Right ventricle myocardium inferior (tissue), 1 donor: ENCODE data around the gene CLEC11A. TPM values are rescaled to one million over a fixed set of nuclear protein-coding genes. Genes with fewer than 3 reads are reported as not detected.

Experiments used
- ATAC-seq: fragments of 200-7000 bp; cut with Tn5 transposase; one replicate; pipeline ENCODE4 v1.9.1; 2020; ENCODE audit warnings: mild to moderate bottlenecking, moderate library complexity
- DNase-seq: peaks from one replicate; pipeline ENCODE4 v3.0.0; 2021; ENCODE audit errors: missing footprints
- intact Hi-C: fragments of 100-400 bp; cut with DNase I; formaldehyde crosslinking; loops from one replicate; pipeline ENCODE4 v1.11.0; 2022
- total RNA-seq: library from RNA; stranded (reverse); fragmentation: NEBNext Ultra II Directional; extraction: Animal tissue kit (Norgen Biotek cat#: 25700); gene quantifications from one replicate; pipeline ENCODE4 v1.2.1, GENCODE V29; 2021
- donor health status: DM: no; HTN: yes; CAD: no; lungs with severe emphysema.

The CLEC11A gene
- total RNA-seq, 1 donor from 2014 or later, result 4.0 TPM

DNA sequence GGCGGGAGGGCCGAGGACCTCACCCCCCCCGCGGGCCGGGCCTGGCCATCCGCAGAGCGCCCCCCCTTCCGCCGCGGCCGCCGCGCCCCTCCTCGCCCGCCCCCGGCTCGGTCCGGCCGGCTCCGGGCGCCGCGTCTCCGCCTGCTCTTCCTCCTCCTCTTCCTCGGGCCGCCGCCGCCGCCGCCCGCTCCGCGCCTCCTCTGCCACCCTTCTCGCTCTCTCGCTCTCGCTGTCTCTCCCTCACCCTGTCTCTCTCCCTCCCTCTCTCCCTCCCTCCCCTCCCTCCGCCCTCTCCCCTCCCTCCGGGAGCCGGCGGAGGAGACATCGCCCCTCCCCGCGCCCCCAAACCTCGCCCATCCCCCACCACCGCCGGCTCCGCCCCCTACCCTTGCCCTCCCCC is 3.6 kb upstream of the CLEC11A start, which contains the start of gene SHANK1:
TSS of gene SHANK1 (minus strand) at position 237 of the 400 bp plus-strand sequence. CDS start 2,883 bp downstream, outside the sequence.
- ATAC-seq (no peak), DNase-seq (no peak)
- intact Hi-C loops, result no loop called here

DNA sequence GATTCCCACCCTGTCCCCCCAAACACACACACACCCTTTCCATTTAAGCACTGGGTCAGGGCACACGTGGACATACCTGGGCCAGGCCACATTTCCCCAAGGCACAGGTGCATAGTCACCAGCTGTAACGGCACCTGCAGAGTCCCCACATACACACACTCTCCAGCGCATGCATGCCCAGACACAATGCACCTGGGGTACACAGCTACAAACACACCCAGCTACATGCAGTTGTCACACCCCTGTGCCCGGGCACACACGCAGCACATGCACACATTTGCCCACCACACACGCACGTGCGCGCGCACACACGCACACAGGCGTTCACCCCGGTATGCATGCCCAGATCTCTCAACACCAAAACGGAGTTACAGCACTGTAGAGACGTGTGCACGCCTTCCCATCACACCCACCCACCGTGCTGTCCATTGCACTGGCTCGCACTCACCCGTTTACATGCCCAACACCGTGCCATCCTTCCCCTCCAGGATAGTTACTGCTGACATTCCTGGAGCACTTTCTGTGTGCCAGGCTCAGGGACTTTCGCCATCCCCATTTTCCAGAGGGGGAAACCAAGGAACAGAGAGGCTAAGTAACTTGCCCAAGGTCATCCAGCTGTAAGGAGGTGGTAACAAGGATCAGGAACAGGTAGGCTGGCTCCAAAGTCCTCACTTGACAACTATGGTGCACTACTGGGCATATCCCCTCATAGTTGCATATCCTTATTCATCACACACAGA is 2.8 kb upstream of the CLEC11A start:
- intact Hi-C loops, result no loop called here
- DNase-seq (no peak), ATAC-seq (no peak)

DNA sequence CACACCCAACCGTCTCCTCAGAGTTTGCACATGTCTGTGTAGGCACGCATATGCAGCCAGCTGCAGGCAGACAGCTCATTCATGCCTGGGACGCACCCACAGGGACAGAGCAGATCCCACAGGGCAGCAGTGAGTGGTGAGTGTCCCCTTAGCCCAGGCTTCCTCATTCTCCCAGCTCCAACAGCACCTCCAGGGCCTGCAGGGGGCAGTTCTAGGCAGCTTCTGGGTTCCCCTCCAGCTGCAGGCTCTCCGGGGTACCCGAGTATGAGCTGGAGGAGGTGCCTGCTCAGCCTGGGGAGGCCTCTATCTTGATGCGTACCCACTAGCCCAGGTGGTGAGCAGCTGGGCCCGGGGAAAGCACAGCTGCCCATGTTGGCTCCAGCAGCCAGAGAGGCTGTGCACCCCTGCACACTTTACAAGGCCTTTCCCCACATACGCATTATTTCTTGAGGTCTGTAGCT is 2.2 kb upstream of the CLEC11A start:
- intact Hi-C loops, result no loop called here
- DNase-seq, result no peak

DNA sequence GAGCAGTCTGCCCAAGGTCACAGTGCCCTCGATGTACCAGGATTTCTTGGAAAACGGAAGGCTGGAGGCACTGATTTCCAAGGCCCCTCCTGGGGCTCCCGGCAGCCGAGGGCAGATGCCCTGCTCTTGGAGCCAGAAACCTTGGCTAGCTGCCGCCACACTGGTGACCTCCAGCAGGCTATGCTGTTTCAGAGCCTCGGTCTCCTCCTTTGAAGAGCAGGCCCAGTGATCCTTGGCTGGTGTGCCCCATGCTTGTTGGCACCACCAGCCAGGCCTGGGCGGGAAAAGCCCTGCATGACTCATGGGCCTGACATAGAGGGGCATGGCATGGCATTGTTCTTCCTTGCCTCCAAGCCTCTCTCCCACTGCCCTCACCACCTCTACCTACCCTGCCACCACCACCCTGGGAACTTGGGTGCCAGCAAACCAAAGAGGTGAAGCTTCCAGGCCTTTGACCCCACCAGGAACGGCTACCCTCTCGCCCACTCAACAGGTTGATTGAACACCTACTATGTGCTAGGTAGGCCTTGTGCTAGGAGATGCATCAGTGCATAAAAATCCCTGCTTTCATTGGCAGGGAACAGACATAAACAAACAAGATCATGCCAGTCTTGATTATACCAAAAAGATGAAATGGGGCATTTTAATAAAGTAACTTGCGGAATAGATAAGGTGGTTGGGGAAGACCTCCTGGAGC is 1.6 kb upstream of the CLEC11A start:
- intact Hi-C loops, result no loop called here
- no peak for ATAC-seq
- DNase-seq, result no peak

More for the DNA sequence above, 2.2 kb upstream of the CLEC11A start:
- no peak for ATAC-seq

DNA sequence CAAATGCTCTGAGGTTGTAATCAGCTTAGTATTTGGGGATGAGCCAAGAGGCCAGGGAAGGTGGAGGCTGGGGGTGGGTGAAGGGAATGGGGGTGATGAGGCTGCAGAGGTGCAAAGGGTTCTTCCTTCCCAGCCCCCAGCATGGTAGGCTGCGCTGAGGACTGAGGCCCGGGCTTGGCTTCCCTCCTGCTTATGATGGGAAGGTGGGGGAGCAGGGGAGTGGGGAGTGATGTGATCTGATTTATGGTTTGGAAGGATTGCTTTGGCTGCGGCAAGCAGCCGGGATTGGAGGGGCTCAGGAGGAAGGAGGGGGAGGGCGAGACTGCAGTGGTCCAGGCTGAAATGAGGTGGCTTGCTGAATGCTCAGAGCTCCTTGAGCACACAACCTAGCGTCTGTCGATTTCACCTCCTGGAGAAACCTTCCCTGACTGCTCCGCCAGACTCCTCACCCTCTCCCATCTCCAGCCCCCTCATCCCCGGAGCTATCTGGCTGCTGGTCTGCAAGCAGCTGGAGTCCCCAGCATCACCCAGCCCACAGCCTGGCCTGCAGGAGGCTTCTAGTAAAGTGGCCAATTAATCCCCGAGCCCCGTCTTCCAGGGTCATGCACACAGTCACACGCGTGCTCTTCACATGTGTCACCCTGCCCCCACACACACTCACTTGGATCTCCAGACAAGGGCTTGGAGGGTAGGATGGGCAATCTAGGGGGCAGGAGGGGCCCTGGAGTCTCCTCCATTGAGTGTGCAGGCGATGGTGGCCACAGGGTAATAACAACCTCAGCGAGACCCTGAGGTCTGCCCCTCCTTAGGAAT is 757 bp upstream of the CLEC11A start:
- no peak for ATAC-seq

DNA sequence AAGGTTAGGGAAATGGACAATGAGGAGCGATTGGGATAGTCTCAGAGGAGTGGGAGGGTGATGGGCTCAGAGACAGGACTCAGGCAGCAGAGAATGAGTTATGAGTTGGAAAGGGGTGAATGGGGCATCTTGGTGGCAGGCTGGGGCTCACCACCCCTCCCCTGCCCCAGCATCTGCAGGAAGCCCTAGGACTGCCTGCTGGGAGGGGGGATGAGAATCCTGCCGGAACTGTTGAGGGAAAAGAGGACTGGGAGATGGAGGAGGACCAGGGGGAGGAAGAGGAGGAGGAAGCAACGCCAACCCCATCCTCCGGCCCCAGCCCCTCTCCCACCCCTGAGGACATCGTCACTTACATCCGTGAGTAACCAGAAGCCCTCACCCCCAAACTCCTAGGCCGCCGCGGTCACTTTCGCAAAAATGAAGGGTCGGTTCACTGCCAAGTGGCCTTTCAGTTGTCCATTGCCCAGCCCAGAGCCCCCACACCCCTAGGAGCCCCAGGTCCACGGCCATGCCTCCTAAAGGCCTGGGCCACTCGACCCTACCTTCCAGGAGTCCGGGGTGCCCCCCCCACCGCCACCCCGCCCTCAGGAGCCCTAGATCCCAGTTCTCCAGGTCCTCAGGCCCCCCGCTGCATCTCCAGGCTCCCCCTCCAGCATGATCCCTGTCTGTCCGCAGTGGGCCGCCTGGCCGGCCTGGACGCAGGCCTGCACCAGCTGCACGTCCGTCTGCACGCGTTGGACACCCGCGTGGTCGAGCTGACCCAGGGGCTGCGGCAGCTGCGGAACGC is 764 bp downstream of the CLEC11A start:
- ATAC-seq (no peak), DNase-seq (no peak)
- intact Hi-C loops, result no loop called here

More for the DNA sequence above, 757 bp upstream of the CLEC11A start:
- DNase-seq, result no peak
- intact Hi-C loops, result no loop called here

DNA sequence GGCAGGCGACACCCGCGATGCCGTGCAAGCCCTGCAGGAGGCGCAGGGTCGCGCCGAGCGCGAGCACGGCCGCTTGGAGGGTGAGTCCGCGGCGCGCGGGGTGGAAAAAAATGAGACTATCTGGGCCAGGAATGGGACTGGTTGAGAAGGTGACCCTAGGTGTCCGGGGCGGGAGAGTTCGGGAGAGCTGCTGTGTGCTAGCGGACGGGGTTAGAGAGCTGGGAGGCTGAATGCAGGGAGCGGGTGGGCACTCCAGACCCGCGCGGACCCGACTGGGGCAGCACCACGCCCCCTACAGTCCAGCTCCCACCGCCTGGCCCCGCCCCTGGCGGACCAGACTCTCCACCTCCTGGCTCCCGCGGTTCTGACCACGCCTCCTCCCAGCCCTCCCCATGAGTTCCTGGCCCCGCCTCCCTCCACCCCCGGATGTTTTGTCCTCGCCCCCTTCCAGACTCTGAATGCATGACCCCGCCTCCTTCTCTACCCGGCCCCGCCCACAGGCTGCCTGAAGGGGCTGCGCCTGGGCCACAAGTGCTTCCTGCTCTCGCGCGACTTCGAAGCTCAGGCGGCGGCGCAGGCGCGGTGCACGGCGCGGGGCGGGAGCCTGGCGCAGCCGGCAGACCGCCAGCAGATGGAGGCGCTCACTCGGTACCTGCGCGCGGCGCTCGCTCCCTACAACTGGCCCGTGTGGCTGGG is 1.5 kb downstream of the CLEC11A start:
- DNase-seq, result peak; percentile 99
- ATAC-seq, result peak; percentile 96
- intact Hi-C loops, result no loop called here

DNA sequence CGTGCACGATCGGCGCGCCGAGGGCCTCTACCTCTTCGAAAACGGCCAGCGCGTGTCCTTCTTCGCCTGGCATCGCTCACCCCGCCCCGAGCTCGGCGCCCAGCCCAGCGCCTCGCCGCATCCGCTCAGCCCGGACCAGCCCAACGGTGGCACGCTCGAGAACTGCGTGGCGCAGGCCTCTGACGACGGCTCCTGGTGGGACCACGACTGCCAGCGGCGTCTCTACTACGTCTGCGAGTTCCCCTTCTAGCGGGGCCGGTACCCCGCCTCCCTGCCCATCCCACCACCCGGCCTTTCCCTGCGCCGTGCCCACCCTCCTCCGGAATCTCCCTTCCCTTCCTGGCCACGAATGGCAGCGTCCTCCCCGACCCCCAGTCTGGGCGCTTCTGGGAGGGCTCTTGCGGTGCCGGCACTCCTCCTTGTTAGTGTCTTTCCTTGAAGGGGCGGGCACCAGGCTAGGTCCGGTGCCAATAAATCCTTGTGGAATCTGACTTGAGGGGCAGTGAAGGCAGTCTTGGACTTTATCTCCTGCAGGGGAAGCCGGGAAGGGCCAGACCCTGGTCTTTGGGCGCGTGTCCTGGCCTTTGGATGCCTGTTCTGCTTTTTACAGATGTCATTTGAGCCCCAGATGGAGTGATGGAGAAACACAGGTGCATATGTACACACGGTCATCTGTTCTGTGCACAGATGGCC is 2.2 kb downstream of the CLEC11A start:
- ATAC-seq (peak; percentile 27), DNase-seq (no peak)
- intact Hi-C loops, result no loop called here

DNA sequence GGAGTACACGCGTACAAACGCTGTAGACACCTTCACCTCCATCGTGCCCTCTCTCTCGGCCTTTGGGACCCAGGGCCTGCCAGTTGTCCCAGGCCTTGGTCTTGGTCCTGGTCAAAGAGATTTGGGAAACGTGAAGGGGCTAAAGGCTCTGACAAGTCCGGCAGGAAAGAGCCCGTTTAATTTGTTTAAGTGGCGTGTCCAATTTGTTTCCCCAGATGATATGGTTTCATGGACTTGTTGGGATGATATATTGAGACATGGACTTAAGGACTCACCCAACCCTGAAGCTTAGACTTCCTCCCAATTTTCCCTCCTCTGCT is 2.7 kb downstream of the CLEC11A start:
- DNase-seq, result no peak
- ATAC-seq, result no peak
- intact Hi-C loops, result no loop called here

DNA sequence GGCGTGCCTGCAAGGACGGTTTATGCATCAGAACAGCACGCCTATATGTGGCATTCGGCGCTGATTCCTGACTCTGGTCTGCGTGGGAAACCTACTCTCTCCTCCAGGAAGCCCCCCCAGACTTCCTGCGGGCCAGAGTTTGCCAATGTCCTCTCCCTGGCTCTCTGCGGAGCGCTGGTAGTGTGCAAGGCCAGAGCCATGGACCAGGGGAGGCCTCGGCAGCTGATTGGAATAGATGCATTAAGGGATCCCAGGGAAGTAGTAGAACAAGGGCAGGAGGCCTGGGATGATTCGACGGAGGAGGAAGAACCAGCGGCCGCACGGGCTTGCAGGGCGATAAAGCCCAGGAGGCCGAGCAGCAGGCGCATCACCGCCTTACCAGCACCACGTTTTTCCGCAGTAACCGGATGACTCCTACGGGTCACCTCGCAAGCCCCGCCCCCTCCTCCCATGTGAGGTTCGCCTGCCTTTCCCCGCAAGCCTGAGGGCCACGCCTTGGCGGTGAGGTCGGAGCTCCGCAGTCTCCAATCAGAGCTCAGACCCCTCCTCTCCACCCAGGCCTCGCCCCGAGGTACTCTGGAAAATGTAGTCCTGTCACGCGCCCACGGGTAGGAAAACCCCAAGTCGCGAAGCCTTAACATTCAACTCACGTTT is 5.0 kb downstream of the CLEC11A start:
- ATAC-seq (no peak), DNase-seq (peak; percentile 85)
- intact Hi-C loops, result no loop called here

DNA sequence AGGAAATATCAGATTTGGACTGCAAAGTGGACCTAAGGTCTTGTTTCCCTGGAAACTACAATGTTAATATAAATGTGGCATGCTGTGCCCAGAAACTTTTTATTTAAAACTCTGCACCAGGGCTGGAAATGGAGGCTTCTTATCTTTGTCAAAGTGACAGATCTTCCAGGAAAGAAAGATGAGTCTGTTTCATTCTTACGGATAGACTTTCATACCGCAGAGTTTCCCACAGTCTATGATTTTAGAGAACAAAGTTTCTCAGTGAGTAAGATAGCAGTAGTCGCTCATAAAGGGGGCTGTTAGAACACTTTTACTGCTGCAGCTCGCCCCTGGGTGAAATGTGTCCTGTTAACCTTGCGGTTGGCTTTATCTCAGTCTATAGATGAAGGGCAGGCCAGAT is 6.7 kb downstream of the CLEC11A start:
- intact Hi-C loops, result no loop called here
- ATAC-seq (no peak), DNase-seq (no peak)

DNA sequence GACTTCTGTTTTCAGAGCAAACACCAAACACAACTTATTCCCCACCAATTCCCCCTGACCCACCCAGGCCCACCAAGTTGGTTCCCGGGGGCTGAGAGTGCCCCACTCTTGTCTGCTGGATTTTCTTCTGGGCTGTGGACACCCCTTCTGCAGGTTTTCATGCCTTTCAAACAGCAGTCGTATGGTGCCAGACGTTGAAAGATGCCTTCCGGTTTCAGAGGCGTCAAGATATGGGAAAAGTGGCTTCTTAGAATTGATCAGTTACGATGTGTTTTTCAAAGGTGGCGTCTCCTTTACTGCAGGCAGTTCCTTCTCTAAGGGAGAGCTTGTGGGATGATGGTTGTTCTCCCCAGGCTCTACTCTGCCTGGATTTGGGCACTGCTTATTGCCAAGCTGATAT is 12.7 kb downstream of the CLEC11A start:
- ATAC-seq (no peak), DNase-seq (no peak)
- intact Hi-C loops, result no loop called here

DNA sequence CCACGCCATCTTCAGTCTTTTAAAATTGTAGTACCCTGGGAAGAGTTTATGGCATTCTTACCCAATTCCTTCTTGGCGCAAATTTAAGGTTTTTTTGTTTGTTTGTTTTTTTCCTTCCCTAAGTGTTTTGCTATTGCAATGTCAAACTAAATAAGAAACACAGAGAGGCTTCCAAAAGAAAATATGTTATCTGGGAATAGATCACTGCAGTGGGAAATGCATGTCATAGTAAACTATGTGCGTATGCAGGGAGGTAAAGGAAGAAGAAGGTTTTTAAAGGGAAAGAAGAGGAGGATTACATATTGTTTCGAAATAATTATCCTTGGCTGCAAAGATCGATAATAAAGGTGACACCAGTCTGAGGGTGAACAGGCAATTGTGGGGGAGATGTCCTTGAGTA is 13.2 kb downstream of the CLEC11A start:
- no peak for DNase-seq
- intact Hi-C loops, result no loop called here
- ATAC-seq, result no peak

DNA sequence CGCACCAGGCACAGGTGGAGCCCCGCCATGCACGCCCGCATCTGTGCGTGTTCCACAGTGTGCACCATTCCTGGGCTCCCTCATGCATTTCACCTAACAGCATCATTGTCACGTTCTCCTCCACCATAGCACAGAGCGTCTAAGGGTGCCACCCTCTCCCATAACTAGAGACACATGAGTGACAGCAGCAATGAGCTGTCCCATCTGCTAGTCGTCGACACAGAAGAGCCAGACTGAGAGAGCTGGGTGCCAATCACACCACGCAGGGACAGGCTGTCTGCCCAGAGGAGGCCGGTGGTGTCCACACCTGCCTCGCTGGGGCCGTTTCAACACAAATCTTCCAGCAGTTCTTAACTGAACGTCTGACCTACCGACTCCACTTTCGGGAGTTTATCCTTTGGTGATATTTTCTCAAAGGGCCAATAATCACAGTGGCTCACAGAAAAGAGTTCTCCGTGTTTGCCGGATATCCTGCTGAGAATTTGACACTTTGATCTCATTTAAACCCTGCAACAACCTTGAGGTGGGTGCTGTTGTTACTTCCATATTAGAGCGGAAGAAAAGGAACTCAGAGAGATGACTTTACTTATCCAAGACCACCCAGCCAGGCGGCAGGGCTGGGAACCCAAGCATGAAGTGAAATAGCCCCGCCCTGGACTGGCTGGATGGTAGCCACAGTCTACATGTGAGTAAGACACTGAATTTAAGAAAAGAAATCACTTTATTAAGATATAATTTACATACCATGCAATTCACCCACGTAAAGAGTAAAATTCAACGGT is 16.2 kb downstream of the CLEC11A start:
- DNase-seq (no peak), ATAC-seq (no peak)
- intact Hi-C loops, result no loop called here

DNA sequence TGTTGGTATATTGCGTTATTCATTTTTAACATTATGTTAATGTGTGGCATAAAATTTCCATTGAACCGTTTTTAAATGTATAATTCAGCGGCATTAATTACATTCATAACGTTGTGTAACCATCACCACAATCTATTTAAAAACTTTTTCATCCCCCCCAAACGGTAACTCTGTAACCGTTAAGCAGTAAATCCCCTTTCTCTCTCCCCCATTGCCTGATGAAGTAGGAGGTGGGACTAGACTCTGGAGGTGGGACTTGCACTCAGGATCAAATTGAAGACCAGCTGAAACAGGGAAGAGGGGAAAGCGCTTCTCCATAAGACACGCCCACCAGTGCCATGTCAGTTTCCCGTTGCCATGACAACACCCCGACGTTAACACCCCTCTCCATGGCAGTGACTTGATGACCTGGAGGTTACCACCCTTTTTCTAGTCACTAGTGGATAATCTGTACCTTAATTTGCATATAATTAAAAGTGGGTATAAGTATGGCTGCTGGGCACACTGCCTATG is 16.8 kb downstream of the CLEC11A start:
- no peak for DNase-seq
- intact Hi-C loops, result no loop called here
- ATAC-seq, result no peak

DNA sequence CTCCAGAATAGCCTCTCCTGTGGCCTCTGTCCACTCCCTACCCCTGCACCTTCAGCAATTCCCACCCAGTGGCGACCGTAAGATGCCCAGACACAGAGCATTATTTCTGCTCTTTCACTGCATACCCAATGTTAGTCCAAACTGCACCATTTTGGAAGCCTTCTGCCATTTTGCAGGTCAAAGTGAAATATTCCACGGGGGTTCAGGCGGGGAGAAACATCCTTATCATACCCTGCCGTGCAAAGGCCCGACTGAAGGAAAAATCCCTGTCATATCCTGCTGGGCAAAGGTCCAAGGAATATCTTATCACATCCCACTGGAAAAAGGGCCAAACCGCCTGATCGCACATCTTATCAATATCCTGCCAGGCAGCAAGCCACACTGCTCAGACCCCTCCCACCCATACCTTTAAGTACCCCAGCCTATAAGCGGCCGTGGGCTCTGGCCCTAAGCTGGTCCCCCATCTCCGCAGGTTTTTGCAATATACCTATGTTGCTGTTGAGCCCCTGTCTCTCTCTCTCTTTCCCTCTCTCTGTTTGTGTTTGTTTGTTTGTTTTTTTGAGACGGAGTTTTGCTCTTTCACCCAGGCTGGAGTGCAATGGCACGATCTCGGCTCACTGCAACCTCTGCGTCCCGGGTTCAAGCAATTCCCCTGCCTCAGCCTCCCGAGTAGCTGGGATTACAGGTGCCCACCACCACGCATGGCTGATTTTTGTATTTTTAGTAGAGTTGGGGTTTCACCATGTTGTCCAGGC is 18.2 kb downstream of the CLEC11A start:
- no peak for ATAC-seq
- no peak for DNase-seq
- intact Hi-C loops, result no loop called here
